BE2C (cell line): ENCODE results near the gene IER3.

Source experiments
- DNase-seq: peaks from one replicate; pipeline ENCODE4 v3.0.0-alpha.2; 2020
- H3K27me3 ChIP-seq: fragments of 250-450 bp; sonication (Bioruptor Pico); 2 replicates; pipeline ENCODE4 v1.5.1; 2020; ENCODE audit warnings: mild to moderate bottlenecking
- H3K36me3 ChIP-seq: fragments of 250-450 bp; sonication (Bioruptor Pico); 2 replicates; pipeline ENCODE4 v1.5.1; 2020; ENCODE audit warnings: mild to moderate bottlenecking
- H3K4me1 ChIP-seq: fragments of 250-450 bp; sonication (Bioruptor Pico); 2 replicates; pipeline ENCODE4 v1.5.1; 2020
- H3K4me3 ChIP-seq: 2 replicates; pipeline ENCODE4 v1.5.1; 2011; ENCODE audit warnings: low read depth, low read length
- H3K9me3 ChIP-seq: fragments of 250-450 bp; sonication (Bioruptor Pico); 2 replicates; pipeline ENCODE4 v1.5.1; 2020
- TF ChIP-seq, protein P1 (sequence below): IDR thresholded peaks from 2 replicates; pipeline ENCODE4 v1.5.1; 2012; ENCODE audit warnings: mild to moderate bottlenecking, low read depth, low read length

Gene IER3

DNA sequence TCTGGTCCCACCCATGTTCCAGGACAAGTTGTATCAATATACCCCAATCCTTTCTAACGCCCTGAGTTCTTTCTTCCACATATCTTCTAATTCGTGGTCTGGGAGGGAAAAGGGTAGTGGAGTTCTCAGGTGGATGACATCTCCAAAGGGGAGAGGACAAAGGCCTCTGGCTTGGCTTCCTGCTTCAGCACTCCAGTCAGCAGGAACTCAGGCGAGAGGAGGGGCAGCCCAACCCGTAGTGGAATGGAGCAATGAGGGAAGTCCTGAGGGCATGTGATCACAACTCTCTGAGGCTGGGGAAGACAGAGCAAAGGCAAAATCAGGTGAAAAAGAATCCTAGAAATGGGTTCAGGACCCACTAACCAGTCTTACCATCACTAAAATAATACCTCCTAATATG, 44.0 kb downstream of the IER3 start:
- no peaks in the 10 kb centered on the region for H3K9me3 ChIP-seq
- H3K36me3 ChIP-seq = peaks cover 4% of the 10 kb centered on the region
- TF ChIP-seq, protein P1, sequence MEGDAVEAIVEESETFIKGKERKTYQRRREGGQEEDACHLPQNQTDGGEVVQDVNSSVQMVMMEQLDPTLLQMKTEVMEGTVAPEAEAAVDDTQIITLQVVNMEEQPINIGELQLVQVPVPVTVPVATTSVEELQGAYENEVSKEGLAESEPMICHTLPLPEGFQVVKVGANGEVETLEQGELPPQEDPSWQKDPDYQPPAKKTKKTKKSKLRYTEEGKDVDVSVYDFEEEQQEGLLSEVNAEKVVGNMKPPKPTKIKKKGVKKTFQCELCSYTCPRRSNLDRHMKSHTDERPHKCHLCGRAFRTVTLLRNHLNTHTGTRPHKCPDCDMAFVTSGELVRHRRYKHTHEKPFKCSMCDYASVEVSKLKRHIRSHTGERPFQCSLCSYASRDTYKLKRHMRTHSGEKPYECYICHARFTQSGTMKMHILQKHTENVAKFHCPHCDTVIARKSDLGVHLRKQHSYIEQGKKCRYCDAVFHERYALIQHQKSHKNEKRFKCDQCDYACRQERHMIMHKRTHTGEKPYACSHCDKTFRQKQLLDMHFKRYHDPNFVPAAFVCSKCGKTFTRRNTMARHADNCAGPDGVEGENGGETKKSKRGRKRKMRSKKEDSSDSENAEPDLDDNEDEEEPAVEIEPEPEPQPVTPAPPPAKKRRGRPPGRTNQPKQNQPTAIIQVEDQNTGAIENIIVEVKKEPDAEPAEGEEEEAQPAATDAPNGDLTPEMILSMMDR = no peak
- no peak for DNase-seq
- no peak overlapping the region for H3K4me3 ChIP-seq
- H3K27me3 ChIP-seq = no peaks in the 10 kb centered on the region
- no peaks in the 10 kb centered on the region for H3K4me1 ChIP-seq

DNA sequence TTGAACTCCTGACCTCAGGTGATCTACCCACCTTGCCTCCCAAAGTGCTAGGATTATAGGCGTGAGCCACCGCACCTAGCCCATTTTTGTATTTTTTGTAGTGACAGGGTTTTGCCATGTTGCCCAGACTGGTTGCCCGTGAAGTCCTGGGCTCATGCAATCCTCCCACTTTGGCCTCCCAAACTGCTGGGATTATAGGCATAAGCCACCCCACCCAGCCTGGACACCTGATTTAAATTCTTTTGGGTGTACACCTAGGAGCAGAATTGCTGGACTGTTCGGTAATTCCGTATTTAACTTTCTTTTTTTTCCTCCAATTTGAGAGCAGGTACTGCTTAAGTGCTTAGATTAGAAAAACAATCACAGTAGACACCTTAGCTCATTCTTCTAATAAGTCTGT, 47.9 kb downstream of the IER3 start:
- TF ChIP-seq, protein P1 = no peak
- H3K27me3 ChIP-seq = no peaks in the 10 kb centered on the region
- no peaks in the 10 kb centered on the region for H3K36me3 ChIP-seq
- no peaks in the 10 kb centered on the region for H3K4me1 ChIP-seq
- H3K4me3 ChIP-seq = no peak overlapping the region
- DNase-seq = no peak
- H3K9me3 ChIP-seq = no peaks in the 10 kb centered on the region
